Fibroblast of lung (primary cell): Measurements from ENCODE around the gene DIAPH3.

Experiments
- CTCF ChIP-seq, 2 donors: IDR thresholded peaks in 1 of 2; conservative IDR thresholded peaks in 1 of 2; 1 replicate in 1 of 2; 2 replicates in 1 of 2; pipeline ENCODE4 v1.5.1; 2011 to 2012; ENCODE audit warnings: low read length in 2 of 2, control low read depth in 1 of 2, inconsistent platforms in 1 of 2, low read depth in 1 of 2, mild to moderate bottlenecking in 1 of 2
- EZH2 ChIP-seq: IDR thresholded peaks from 2 replicates; pipeline ENCODE4 v1.5.1; 2012; ENCODE audit warnings: low read length, control low read depth, mild to moderate bottlenecking; ENCODE audit errors: missing control alignments

- TF ChIP-seq CTCF (conservative IDR thresholded peaks at IDR 0.05 in 1 of 2, IDR thresholded peaks at IDR 0.05 in 1 of 2; ENCODE audit: low read depth in 1 of 2, low read length in 2 of 2), result no peak
- no peak for TF ChIP-seq EZH2
Observed at GRCh38 chr13:60135344-60135743, 28.4 kb downstream of the DIAPH3 start.
